ENCODE measurements around the gene SH3BGRL. TPM values are rescaled to one million over a fixed set of nuclear protein-coding genes. Genes with fewer than 3 reads are reported as not detected.

SH3BGRL gene
- 76.1 TPM for total RNA-seq

DNA sequence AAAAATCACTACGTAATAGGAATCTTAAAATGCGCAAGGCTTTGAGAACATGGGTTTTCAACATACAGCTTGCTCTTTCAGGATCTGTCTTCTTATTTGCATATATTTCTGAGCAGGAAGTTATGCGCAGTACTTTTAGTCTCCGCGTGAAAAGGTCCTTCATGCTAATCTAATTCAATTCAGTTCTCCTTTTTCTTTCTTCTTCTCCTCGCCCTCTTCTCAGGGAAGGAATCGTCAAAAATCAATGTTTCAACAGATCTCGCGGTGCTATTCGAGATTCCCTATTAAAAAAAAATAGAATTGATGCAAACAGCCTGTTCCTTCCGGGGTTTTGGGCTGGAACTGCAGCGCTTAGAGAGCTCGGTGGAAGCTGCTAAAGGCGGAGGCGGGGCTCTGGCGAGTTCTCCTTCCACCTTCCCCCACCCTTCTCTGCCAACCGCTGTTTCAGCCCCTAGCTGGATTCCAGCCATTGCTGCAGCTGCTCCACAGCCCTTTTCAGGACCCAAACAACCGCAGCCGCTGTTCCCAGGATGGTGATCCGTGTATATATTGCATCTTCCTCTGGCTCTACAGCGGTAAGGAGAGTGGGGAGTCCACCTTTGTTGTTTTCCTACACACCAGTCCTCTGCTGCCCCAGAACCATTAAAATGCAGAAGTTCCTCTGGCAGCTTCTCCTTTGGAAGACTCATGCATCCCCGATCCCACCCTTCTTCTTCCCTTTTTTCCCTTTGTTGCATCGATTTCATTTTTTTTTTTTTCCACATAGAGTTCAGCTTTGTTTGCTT, at the start of gene SH3BGRL, which contains the start of gene HMGN5:
Gene SH3BGRL, plus strand, starts transcription at position 432 of the 785 bp plus-strand sequence. Its CDS starts 99 bp downstream, at position 531.
Gene HMGN5, minus strand, starts transcription at position 243 of the 785 bp plus-strand sequence. CDS start 80,364 bp downstream, outside the sequence.
- DNase-seq: peak; percentile 56

DNA sequence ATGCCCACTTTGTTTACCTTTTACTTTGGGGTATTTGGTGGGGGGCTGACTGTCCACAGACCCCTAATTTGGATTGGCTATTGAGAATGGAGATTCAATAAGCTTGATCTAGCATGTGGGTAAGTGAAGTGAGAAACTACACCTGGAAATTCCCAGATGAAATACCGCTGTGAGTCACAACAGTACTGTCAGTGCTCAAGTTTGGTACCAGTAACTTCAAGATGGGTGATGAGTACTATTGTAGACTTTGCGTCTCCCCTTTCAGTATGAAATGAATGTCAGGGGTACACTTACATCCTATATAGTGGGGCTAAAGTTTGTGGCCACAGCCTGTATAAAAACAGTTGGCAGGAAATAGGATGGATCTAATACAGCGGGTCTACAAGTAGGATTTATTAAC, 33.5 kb upstream of the SH3BGRL start:
- no peak for DNase-seq

DNA sequence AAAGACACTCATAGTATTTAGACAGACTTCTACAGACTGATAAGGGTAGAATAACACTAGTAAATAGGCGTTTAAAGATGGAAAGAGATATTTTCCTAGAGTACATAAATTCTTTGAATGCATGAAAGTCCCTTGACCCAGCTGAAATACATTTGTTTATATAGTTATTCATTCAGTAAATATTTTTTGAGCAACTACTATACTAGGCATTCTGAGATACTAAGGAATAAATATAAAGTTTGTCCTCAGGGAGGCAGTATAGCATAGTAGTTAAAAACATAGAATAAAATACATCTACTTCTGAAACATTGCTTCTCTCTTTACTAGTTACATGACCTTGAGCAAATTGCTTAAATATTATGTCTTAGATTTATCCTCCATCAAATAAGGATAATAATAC, 27.6 kb upstream of the SH3BGRL start:
- no peak for DNase-seq

DNA sequence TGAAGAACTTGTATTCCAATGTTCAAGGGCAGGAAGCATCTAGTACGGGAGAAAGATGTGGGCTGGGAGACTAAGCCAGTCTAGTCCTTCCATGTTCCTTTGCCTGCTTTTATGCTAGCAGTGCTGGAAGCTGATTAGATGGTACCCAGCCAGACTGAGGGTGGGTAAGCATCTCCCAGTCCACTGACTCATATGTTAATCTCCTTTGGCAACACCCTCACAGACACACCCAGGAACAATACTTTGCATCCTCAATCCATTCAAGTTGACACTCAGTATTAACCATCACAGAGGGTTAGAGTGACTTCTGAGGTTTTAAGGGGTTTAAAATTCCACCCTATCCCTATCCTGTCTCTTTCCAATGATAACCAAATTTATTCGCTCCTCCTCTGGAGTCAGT, 6.6 kb upstream of the SH3BGRL start:
- no peak for DNase-seq

DNA sequence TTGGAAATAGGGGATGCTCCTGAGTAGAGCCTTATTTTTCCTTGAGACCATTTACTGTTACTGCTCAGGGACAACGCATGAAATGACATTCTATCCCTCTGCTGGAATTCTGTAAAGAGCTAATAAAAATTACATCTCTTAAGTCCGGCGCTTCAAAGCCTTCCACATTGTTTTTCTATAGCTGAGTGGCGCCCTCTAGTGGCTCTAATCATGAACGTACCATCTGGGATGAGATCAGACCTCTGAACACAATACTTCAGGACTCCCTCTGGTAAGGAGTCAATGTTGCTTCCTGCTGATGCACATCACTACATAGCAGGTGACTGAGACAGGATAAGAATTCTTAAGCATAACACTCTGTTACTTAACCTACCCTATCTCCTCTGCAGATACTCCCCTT, 6.2 kb upstream of the SH3BGRL start:
- DNase-seq: no peak

DNA sequence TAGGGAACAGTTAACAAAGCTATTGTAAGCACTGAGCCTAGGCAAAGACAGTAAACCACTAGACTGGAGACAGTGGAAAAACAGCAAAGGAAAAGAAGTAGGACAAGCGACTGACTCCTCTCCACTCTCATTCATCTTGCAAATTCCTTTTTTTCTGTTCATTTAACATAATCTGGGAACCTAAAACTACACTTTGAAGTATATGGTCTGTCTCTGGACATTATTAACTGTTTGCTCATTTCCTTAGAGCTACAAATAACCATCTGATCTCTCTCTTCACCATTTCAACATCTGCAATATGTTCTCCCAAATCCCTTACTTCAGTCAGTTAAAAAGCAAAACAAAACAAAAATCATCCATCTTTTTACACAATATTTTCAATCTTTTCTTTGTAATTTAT, 831 bp upstream of the SH3BGRL start:
- no peak for DNase-seq

DNA sequence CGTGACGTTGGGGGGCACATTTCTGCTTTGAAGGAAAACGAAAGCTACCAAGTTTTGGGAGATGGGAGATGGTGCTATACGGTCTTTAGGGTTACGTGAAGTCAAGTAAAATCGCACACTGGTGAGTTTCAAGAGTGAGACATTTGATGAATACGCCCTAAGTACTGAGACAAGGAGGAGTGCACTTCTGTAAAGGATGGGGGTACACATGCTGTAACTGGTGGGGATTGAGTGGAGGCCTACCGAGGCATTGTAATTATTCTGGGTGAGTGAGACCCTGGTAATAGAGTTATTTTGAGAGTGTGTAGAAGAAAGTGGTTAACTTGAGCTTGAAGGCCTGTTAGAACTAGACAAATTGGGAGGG, 536 bp downstream of the SH3BGRL start:
- DNase-seq: no peak

DNA sequence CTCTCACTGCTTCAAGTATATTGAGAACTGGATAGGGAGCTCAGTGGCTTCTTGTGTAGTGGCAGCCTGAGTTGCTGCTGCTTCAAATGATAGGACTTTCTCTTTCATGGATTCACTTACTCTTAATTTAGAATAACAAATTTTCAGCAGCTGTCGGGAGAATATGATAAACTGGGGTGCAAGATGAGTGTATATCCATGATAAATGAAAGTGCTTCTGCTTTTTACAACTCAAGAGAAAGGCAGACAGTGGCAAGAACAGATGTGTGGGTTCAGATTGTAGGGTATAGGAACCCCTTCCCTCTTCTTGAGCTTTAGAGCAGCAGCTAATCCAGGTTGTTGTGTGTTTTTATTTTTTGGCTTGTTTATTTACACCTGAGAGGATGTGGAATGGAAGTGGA, 1.0 kb downstream of the SH3BGRL start:
- no peak for DNase-seq

DNA sequence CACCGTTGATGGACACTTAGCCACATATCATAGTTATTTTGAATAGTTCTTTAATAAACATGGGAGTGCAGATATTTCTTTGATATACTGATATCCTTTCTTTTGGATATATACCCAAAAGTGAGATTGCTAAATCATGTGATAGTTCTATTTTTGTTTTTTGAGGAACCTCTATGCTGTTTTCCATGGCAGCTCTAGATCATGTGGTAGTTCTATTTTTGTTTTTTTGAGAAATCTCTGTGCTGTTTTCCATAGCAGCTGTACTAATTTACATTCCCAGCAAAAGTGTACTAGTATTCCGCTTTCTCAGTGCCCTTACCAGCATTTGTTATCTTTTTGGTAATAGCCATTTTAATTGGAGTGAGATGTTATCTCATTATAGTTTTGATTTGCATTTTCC, 3.6 kb downstream of the SH3BGRL start:
- DNase-seq: no peak

DNA sequence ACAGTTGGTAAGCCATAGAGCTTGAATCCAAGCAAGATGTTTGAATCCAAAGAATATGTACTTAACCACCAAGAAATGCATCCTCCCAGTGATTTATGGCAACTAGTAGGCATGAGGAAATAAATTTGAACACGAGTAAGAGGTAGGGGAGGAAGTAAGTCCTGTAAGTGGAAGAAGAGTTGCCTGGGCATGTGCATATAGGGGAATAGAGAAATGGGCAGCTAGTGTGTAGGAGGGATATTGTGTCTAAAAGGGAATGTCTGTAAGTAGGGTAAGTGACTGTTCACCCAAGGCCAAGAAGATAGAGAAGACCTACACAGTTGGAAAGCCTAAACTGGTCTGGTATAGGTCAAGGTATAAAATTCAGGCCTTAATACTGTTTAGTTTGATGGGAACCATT, 4.6 kb downstream of the SH3BGRL start:
- no peak for DNase-seq

DNA sequence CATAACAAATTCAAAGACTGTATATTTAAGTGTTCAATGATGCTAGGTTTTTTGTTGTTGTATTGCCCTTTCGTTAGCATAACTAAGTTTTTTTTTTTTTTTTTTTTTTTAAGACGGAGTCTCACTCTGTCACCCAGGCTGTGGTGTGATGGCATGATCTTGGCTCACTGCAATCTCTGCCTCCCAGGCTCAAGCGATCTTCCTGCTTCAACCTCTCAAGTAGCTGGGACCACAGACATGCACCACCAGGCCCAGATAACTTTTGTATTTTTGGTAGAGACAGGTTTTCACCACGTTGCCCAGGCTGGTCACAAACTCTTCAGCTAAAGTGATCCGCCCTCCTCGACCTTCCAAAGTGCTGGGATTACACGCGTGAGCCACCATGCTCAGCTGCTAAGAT, 7.0 kb downstream of the SH3BGRL start:
- no peak for DNase-seq

DNA sequence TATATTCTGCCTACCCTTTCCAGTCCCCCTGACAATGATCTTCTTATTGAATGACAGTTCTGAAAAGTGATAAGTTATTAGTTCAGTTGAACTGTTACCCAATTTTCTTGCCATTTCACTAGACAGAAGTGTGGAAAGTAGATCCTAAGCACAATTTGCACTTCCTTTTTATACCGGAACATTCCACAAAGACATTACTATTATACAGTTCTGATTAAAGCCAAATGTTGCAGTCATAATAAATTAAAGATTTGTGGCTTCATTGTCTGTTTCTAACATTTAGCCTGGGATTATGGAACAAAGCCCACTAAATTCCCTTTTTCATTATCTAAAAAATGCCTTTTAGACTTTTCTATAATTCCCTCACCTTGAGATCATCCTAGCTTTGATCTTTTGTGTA, 13.8 kb downstream of the SH3BGRL start:
- DNase-seq: no peak

DNA sequence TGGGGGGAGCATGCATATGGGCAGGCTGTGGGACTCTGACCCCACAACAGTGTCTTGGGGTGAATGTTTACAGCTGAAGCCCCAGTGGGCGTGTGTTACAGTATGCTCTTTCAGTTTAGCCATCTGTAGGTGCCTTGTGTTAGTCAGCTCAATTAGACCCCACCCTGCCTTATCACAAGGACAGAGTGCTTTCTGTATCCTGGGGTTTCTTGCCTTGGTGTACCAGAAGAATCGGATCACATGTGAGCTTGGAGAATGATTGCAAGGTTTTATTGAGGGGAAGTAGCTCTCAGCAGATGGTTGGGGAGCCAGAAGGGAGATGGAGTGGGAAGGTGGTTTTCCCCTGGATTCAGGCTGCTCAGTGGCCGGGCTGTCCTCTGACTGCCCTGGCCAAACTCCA, 27.3 kb downstream of the SH3BGRL start:
- no peak for DNase-seq

DNA sequence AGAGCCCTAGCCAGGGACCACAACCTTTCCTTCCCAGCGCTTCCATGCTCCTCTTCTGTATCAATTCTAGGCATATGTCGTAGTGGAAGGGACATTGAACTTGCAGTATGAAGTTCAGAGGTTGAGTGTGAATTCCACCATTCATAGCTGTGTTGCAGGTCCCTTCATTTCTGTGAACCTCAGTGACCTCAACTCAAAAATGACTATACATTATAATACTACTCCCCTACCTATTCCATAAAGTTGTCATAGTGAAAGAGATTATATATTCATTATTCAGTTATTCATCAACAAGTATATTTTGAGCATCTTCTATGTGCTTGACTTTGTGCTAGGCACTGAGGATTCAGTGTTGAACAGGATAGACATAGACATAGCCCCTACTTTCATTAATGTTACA, 28.0 kb downstream of the SH3BGRL start:
- DNase-seq: no peak

DNA sequence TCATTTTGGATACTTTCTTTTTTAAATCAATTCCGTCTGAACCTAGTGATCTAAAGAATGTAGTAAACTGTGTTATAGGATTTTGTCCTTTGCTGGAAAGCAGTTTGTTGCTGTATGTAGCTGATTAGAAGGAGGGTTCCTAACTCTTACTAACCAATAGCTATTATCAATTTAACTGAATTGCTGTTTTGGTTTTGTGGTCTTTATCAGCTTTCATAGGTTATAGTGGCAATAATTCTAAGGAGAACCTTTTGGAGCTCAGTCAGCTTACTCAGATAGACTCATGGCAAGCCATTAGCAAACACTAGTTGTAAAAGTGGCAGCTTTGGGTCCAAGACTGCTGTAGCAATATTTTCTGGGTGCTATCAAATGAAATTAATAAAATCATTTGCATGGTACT, 29.6 kb downstream of the SH3BGRL start:
- DNase-seq: no peak

DNA sequence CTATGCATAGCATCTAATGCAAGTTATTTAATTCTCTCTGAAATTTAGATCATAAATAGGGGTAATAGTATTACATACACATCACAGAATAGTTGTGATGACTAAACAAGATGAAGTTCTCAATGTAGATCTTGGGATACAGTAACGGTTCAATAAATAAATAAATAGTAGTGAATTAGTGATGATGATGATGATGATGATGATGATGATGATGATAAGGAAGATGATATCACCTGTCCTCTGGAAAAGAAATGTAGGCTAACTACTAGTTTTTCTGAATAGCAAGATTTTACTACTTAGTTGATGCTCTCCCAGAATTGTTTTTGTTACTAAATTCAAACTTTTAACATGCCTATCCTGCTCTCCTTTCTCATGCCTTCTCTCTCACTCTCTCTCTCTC, 30.3 kb downstream of the SH3BGRL start:
- no peak for DNase-seq

DNA sequence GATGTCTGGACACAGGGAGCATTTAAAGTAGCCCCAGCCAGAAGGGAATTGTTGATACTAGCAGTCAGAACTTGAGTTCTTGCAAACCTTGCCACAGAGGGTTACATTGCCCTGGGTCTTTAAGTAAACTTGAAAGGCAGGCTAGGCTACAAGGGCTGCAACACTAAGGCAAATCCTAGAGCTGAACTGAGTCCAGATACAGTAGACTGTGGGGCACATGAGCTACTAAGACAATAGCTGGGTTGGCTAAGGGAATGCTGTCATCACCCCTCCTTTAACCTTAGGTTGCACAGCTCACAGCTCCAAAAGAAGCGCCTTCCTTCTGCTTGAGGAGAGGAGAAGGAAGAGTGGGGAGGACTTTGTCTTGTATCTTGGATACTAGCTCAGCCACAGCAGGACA, 35.6 kb downstream of the SH3BGRL start:
- no peak for DNase-seq

DNA sequence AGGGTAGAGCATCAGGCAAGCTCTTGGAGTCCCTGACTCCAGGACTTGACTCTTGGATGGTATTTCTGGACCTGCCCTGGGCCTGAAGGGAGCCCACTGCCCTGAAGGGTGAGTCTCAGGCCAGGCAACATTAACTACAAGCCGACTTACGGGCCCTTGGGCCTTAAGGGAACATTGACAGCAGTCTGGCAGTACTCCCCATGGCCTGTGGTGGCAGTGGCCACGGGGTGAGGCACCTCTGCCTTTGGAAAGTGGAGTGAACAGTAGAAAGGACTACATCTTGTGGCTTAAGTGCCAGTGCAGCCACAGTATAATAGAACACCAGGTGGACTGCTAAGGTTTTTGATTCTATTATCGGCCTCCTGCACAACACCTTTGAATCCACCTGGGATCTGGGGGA, 36.3 kb downstream of the SH3BGRL start:
- no peak for DNase-seq

DNA sequence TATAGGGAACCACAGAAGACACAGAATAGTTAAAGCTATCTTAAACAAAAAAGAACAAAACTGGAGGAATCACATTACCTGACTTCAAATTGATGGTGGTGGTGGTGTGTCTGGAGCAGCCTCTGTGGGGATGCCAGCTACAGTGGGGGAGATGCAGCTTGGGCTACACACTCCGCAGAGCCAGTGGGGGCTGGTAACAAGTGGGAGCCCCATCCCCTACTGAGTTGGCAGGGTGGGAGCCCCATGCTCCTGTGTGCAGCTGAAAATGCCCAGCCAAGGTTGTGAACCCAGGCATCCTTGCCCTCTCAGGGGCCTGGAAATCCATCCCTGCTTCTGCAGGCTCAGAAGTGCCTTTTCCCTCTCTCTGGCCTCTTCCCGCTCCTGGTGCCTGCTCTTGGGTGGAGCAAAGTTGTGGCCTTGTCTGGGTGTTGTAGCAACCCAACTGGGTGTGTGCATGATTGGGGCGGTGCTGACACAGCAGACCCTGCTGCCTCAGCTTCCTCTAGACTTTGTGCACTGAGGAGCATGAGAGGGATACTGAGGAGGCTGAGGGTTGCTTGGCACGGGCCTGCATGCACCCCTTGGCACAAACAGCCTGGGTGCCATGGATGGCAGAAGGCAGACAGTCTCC, 38.9 kb downstream of the SH3BGRL start:
- DNase-seq: no peak

DNA sequence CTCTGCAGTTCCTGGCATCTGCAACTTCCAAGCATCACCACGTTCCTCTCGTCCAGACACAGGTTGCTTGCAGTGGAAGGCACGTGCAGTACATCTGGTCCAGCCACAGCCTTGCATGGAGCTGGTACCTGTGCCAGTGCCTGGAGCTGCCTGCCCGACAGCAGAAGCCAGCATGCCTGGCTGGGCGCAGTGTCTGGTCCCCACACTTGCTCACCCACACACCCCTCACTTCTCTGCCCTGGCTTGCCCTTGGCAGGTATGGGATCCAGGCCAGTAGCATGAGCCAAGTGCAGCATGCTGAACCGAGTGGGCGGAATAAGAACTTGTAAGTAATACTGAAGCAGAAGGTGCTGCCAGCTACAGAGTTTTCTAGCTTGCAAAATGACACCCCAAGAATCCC, 39.9 kb downstream of the SH3BGRL start:
- DNase-seq: no peak

DNA sequence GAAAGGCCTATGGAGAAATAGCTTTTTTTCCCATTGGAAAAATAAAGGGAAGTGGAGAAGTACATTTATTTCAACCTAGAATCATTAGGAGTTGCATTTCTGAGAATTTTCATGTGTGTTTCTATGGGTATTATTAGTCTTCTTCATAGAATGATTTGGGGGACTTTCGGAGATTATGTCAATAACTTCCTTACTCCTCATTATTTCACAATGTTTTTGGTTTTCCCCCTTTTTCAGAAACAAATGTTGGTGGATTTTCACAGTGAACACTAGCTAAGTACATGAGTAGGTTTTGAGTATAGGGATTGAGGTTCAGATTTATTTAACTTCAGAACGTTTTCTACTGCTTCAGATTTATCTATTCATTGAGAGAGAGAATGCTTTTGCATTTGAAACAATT, 54.0 kb downstream of the SH3BGRL start:
- no peak for DNase-seq

DNA sequence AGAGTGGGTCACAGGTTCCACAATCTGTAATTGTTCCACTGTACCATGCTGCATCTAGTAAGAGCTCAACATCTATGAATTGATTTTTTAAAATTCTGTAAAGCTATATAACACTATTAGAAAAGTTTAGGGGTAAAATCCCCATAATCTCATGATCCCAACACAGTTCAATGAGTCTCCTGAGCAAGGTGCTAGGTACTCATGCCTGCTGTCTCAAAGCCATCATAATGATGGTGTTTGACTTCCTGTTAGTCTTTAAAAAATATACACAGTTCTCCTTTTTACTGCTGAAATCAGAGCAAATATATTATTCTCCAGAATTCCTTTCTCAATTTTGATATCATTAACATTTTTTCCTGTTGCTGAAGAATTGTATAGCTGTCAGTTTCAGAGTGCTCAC, 55.9 kb downstream of the SH3BGRL start:
- DNase-seq: no peak

DNA sequence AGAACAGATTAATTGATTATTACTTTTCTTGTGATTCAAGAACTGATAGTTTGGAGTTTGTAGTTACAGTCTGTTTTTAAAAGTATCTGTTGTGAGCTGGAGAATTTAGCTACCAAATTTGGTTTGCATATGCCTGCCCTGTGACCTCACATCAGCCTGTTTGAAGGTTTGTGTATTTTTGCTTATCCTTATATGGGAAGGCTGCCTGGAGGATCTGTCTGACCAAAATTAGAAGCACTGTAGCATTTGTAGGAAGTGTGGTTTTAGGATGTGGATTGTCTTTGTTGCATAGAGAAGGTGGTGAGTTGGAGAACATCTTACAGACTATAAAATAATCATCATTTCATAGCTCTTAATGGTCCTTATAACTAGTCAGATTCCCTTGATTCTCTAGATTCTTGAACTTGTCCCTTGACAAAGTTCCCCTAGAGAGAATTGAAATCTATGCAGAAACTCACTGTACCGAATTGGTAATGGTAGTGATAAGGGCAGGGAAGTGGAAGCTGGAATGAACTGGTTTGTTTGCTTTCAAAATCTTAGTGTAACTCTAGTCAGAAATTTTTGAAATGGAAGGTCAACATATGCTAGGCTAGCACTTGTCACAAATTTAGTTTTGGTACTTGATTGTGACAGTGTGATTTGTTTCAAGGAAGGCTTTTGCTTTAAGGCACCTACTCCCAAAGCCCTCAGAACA, 57.3 kb downstream of the SH3BGRL start:
- no peak for DNase-seq
